NOMO-1 (cell line): ENCODE measurements around the gene DUSP22.

Source experiments
- DNase-seq, 2 experiments: peaks; one replicate each; lab custom pipeline; 2025; ENCODE audit not compliant: unreplicated experiment in 2 of 2; lab: John Stamatoyannopoulos, UW

The DUSP22 gene, protein sequence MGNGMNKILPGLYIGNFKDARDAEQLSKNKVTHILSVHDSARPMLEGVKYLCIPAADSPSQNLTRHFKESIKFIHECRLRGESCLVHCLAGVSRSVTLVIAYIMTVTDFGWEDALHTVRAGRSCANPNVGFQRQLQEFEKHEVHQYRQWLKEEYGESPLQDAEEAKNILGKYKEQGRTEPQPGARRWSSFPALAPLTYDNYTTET

DNA sequence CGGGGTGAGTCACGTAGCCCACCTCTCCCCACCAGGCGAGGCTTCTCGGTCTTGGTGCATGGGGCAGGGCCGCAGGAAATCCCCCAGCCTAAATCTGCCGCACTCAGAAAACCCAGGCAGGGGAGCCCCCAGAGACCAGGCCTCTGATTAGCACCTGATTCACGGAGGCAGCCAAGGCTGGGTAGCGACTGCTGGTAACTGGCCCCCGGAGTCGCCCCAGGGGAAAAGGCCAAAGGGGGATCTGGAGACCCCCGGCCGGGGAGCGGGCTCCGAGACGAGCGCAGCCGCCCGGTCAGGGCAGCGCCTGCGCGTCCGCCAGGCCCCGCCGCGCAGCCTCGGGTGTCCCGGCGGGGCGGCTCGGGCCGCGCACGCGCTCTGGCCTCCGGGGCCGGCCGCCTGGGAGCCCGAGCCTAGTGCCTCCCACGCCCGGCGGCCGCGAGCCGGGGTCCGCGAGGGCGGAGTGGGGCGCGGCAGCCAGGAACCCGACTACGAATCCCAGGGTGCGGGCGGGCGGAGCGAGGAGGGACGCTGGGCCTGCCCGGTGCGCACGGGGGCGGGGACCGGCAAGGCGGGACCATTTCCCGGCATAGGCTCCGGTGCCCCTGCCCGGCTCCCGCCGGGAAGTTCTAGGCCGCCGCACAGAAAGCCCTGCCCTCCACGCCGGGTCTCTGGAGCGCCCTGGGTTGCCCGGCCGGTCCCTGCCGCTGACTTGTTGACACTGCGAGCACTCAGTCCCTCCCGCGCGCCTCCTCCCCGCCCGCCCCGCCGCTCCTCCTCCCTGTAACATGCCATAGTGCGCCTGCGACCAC lies at the start of gene DUSP22:
TSS of gene DUSP22 (plus strand) at position 791 of the 809 bp plus-strand sequence. CDS start 53 bp downstream, outside the sequence.
- no peak for DNase-seq

- no peak for DNase-seq
These were observed 45.9 kb upstream of the DUSP22 start for GRCh38 chr6:246352-246751.

GRCh38 chr6:247351-247750 lies 44.9 kb upstream of the DUSP22 start:
- DNase-seq, result peak in 1 of 2 experiments; percentile 10

DNA sequence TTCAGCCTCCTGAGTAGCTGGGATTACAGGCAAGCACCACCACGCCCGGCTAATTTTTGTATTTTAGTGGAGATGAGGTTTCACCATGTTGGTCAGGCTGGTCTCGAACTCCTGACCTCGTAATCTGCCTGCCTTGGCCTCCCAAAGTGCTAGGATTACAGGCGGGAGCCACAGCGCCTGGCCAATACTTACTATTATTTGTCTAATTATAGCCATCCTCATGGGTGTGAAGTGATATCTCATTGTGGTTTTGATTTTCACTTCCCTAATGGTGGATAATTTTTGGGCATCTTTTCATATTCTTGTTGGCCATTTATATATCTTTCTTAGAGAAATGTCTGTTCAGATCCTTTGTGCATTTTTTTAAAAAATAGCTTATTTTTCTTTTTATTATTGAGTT lies 44.2 kb upstream of the DUSP22 start:
- peak; percentile 33 to 72 for DNase-seq

DNA sequence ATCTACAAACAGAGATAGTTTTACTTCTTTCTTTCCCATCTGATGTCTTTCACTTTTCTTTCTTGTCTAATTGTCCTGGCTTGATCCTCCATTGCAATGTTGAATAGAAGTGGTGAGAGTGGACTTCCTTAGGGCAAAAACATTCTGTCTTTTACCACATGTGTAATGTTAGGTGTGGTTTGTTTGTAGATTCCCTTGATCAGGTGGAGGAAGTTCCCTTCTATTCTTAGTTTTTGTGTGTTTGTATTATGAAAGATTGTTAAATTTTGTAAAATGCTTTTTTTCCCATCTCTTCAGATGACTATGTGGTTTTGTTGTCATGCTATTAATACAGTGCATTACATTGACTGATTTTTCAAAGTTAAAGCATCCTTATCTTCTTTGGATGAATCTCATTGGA lies 41.6 kb upstream of the DUSP22 start:
- DNase-seq, result no peak

GRCh38 chr6:251920-252319 lies 40.4 kb upstream of the DUSP22 start:
- DNase-seq, result peak in 1 of 2 experiments; percentile 67

GRCh38 chr6:252775-253535 lies 39.3 kb upstream of the DUSP22 start:
- peak; percentile 58 to 75 for DNase-seq

GRCh38 chr6:254016-254415 lies 38.3 kb upstream of the DUSP22 start:
- peak; percentile 18 to 48 for DNase-seq

- peak in 1 of 2 experiments; percentile 36 for DNase-seq
These were observed 37.1 kb upstream of the DUSP22 start for GRCh38 chr6:255041-255750.

GRCh38 chr6:255751-256083 lies 36.6 kb upstream of the DUSP22 start:
- no peak for DNase-seq

DNA sequence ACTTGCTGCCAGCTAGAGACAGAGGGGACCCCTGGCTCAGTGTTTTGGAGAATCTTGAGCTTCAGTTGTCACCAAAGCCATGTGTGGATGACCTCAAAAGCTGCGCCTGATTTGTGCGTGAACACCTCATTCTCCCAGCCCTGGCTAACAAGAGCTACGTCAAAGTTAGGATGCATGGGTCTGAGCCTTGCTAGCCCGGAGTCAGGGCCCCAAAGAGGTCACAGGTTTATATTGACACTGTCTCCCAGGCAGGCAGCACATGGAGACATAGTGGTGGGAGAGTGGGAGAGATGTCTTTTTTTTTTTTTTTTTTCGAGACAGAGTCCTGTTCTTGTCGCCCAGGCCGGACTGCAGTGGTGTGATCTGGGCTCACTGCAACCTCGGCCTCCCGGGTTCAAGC lies 36.1 kb upstream of the DUSP22 start:
- DNase-seq, result no peak

- DNase-seq, result no peak
These were observed 35.1 kb upstream of the DUSP22 start for GRCh38 chr6:257031-257725.

GRCh38 chr6:257774-258173 lies 34.5 kb upstream of the DUSP22 start:
- no peak for DNase-seq

GRCh38 chr6:259316-259715 lies 33.0 kb upstream of the DUSP22 start:
- DNase-seq, result no peak

- DNase-seq, result no peak
These were observed 32.3 kb upstream of the DUSP22 start for GRCh38 chr6:259901-260508.

- no peak for DNase-seq
These were observed 27.7 kb upstream of the DUSP22 start for GRCh38 chr6:264626-265025.

GRCh38 chr6:268394-268935 lies 23.8 kb upstream of the DUSP22 start:
- DNase-seq, result no peak

DNA sequence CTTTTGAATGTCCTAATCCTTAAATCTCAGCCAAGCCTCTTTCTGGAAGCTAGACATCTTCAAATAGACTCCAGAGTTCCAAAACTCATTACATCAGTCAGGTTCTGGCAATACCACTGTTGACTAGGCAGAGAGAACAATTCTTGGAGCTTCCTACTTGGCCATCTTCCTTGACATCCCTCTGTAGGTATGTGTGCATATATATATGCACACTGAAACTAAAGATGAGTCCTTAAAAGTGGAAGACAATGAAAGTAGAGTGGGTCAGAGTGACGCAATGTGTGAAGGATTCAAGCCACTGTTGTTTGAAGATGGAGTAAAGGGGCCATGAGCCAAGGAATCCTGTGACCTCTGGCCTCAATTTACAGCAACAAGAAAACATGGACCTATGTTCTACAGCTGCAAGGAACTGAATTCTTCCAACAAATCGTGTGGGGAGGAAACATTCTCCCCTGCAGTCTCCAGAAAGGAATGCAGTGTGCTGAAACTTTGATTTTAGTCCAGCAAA lies 18.7 kb upstream of the DUSP22 start:
- DNase-seq, result no peak

- no peak for DNase-seq
These were observed 14.5 kb upstream of the DUSP22 start for GRCh38 chr6:277746-278145.

GRCh38 chr6:278494-278893 lies 13.8 kb upstream of the DUSP22 start:
- no peak for DNase-seq
